GM12878 (cell line): Measurements from ENCODE around the gene TYK2. TPM values are rescaled to one million over a fixed set of nuclear protein-coding genes. Genes with fewer than 3 reads are reported as not detected.

Experiments used
- ATAC-seq: fragments of 200-7000 bp; cut with Tn5 transposase; 3 replicates; pipeline ENCODE4 v1.9.1; 2020; ENCODE audit warnings: mild to moderate bottlenecking, moderate library complexity
- BruUV-seq: library from RNA; stranded (reverse); fragments of 400-500 nt; replicated peaks from 2 replicates; lab custom pipeline; 2021; lab: Mats Ljungman, UMichigan
- CTCF ChIA-PET: fragments of 300-600 bp; sonication (Branson Sonifier 250); formaldehyde crosslinking; extraction: SDS; loops from one replicate; lab custom pipeline; 2021; ENCODE audit warnings: inconsistent platforms; lab: Yijun Ruan, JAX
- POLR2A ChIA-PET: fragments of 350-600 bp; formaldehyde crosslinking; extraction: SDS; loops from one replicate; lab custom pipeline; 2021; ENCODE audit warnings: inconsistent platforms; lab: Charles Lee
- RAD21 ChIA-PET: fragments of 300-600 bp; sonication (Branson Sonifier 250); formaldehyde crosslinking; loops from one replicate; lab custom pipeline; 2023; ENCODE audit warnings: antibody characterized with exemption; ENCODE audit not compliant: unreplicated experiment; lab: Charles Lee
- SMC1A ChIA-PET: fragments of 300-600 bp; sonication (Branson Sonifier 250); formaldehyde crosslinking; loops from one replicate; lab custom pipeline; 2023; ENCODE audit not compliant: unreplicated experiment, uncharacterized antibody; lab: Charles Lee
- DNase-seq: peaks from one replicate; pipeline ENCODE4 v3.0.0-alpha.2; 2011; ENCODE audit warnings: low read depth, low spot score
- FAIRE-seq: peaks from 3 replicates; lab custom pipeline; 2011; peaks lifted over from hg19 to GRCh38; lab: Jason Lieb, UNC
- H2AFZ ChIP-seq: 2 replicates; pipeline ENCODE4 v1.6.0; 2011; ENCODE audit warnings: low read depth, low read length, control low read depth; ENCODE audit not compliant: control insufficient read depth
- H3K27ac ChIP-seq: 2 replicates; pipeline ENCODE4 v1.5.1; 2011; ENCODE audit warnings: control low read depth; ENCODE audit not compliant: control insufficient read depth, insufficient read depth
- H3K27me3 ChIP-seq, 2 experiments: replicated peaks in 1 of 2; 2 replicates each; pipeline versions ENCODE4 v1.6.0 to v1.6.1; 2011; ENCODE audit warnings: low read length in 1 of 2; ENCODE audit not compliant: control insufficient read depth in 2 of 2, insufficient read depth in 2 of 2
- H3K36me3 ChIP-seq, 2 experiments: 2 replicates each; pipeline ENCODE4 v1.5.1; 2011; ENCODE audit warnings: low read length in 1 of 2; ENCODE audit not compliant: control insufficient read depth in 2 of 2, insufficient read depth in 2 of 2
- H3K4me1 ChIP-seq: 2 replicates; pipeline ENCODE4 v1.6.1; 2011; ENCODE audit warnings: mild to moderate bottlenecking, low read length, moderate library complexity, mixed read lengths; ENCODE audit not compliant: control insufficient read depth, insufficient read depth
- H3K4me2 ChIP-seq: 2 replicates; pipeline ENCODE4 v1.6.0; 2011; ENCODE audit warnings: control low read depth; ENCODE audit not compliant: control insufficient read depth, insufficient read depth
- H3K4me3 ChIP-seq: fragments of 200-600 bp; sonication (generic); 2 replicates; pipeline ENCODE4 v1.5.1; 2016
- H3K79me2 ChIP-seq: 2 replicates; pipeline ENCODE4 v1.6.0; 2011; ENCODE audit warnings: low read length; ENCODE audit not compliant: control insufficient read depth, insufficient read depth
- H3K9ac ChIP-seq: 2 replicates; pipeline ENCODE4 v1.8.0; 2011; ENCODE audit warnings: low read length, control low read depth, mixed read lengths; ENCODE audit not compliant: control insufficient read depth, insufficient read depth
- H3K9me3 ChIP-seq: replicated peaks from 3 replicates; pipeline ENCODE4 v1.5.1; 2011; ENCODE audit warnings: mild to moderate bottlenecking, low read length; ENCODE audit not compliant: control insufficient read depth, insufficient read depth
- H4K20me1 ChIP-seq: 2 replicates; pipeline ENCODE4 v1.6.0; 2011; ENCODE audit not compliant: control insufficient read depth, insufficient read depth
- CBFB ChIP-seq: IDR thresholded peaks from 2 replicates; pipeline ENCODE4 v1.6.1; 2016; ENCODE audit warnings: antibody characterized with exemption, low read depth
- CEBPB ChIP-seq, 2 experiments: fragments of 150-350 bp in 1 of 2; IDR thresholded peaks; 2 replicates each; pipeline ENCODE4 v1.6.1; 2012 to 2014; ENCODE audit warnings: low read depth in 2 of 2, low read length in 2 of 2, borderline replicate concordance in 1 of 2, inconsistent platforms in 1 of 2
- FOXK2 ChIP-seq: fragments of 450-650 bp; IDR thresholded peaks from 2 replicates; pipeline ENCODE4 v1.6.1; 2017; ENCODE audit warnings: mild to moderate bottlenecking, moderate library complexity
- GATAD2B ChIP-seq: fragments of 450-650 bp; conservative IDR thresholded peaks from 2 replicates; pipeline ENCODE4 v1.6.1; 2017; ENCODE audit warnings: low read depth, mild to moderate bottlenecking, moderate library complexity
- IRF4 ChIP-seq: IDR thresholded peaks from 2 replicates; pipeline ENCODE4 v1.6.1; 2011; ENCODE audit warnings: low read depth, low read length
- JUND ChIP-seq: IDR thresholded peaks from 2 replicates; pipeline ENCODE4 v1.6.1; 2012; ENCODE audit warnings: low read depth, mild to moderate bottlenecking, low read length, improper control_type of control experiment, moderate library complexity
- MTA3 ChIP-seq: IDR thresholded peaks from 2 replicates; pipeline ENCODE4 v1.6.1; 2012; ENCODE audit warnings: low read length, inconsistent platforms, borderline replicate concordance
- POLR2A ChIP-seq: IDR thresholded peaks from 2 replicates; pipeline ENCODE4 v1.6.1; 2011; ENCODE audit warnings: low read depth, mild to moderate bottlenecking, low read length
- POLR2AphosphoS5 ChIP-seq: IDR thresholded peaks from 2 replicates; pipeline ENCODE4 v1.6.1; 2011; ENCODE audit warnings: mild to moderate bottlenecking, low read length, inconsistent platforms
- POU2F2 ChIP-seq: IDR thresholded peaks from 3 replicates; pipeline ENCODE4 v1.6.1; 2011; ENCODE audit warnings: low read depth, mild to moderate bottlenecking, low read length, borderline replicate concordance
- RELA ChIP-seq: fragments of 450-650 bp; IDR thresholded peaks from 2 replicates; pipeline ENCODE4 v1.8.0; 2014; ENCODE audit warnings: borderline replicate concordance; ENCODE audit not compliant: partially characterized antibody
- STAT3 ChIP-seq: IDR thresholded peaks from 2 replicates; pipeline ENCODE4 v1.6.1; 2011; ENCODE audit warnings: low read depth, low read length, improper control_type of control experiment
- TARDBP ChIP-seq: IDR thresholded peaks from 2 replicates; pipeline ENCODE4 v1.6.1; 2016; ENCODE audit warnings: borderline replicate concordance
- YY1 ChIP-seq: IDR thresholded peaks from 2 replicates; pipeline ENCODE4 v1.6.1; 2011; ENCODE audit warnings: low read depth, mild to moderate bottlenecking, low read length
- WGBS: methylation state at CpG from one replicate; pipeline ENCODE4 v1.1.6; 2016; ENCODE audit warnings: low lambda C conversion rate; ENCODE audit not compliant: insufficient replicate concordance, insufficient coverage; ENCODE audit errors: missing lambda C conversion rate; 5-methylcytosine and 5-hydroxymethylcytosine counted together
- in situ Hi-C: fragments of 300-500 bp; cut with MboI; formaldehyde crosslinking; loops from 9 replicates; pipeline ENCODE4 v1.14.3; 2018; ENCODE audit warnings: mixed read lengths
- intact Hi-C: fragments of 100-400 bp; cut with micrococcal nuclease; formaldehyde crosslinking; loops from one replicate; pipeline ENCODE4 v1.14.2; 2022; ENCODE audit not compliant: unreplicated experiment
- polyA plus RNA-seq, 11 experiments: library from polyadenylated mRNA; depleted of rRNA in 4 of 11; unstranded in 6 of 11; stranded (reverse) in 5 of 11; fragments of >200 nt; fragmentation: Nextera tagmentation in 4 of 11; fragmentation: Illumina TruSeq in 1 of 11; extraction: Ambion mirVana in 4 of 11; extraction: Trizol in 1 of 11; gene quantifications; 1 replicate in 1 of 11; 2 replicates in 10 of 11; pipeline versions ENCODE4 v1.2.1 to v1.2.3, GENCODE V29; 2011 to 2016; ENCODE audit warnings: inconsistent platforms in 2 of 11, missing spikeins in 2 of 11, low read depth in 1 of 11
- total RNA-seq, 4 experiments: library from RNA; depleted of rRNA in 3 of 4; stranded (reverse); fragments of >200 nt in 3 of 4; fragmentation: Illumina TruSeq in 1 of 4; extraction: Trizol in 1 of 4; gene quantifications; 2 replicates each; pipeline versions ENCODE4 v1.2.1 to v1.2.3, GENCODE V29; 2013 to 2021
- TF ChIP-seq, protein P1 (sequence below): fragments of 450-650 bp; IDR thresholded peaks from 2 replicates; pipeline ENCODE4 v1.6.1; 2016; ENCODE audit warnings: mild to moderate bottlenecking, moderate library complexity, borderline replicate concordance
- TF ChIP-seq, protein P2 (sequence below): fragments of 450-650 bp; IDR thresholded peaks from 2 replicates; pipeline ENCODE4 v1.6.1; 2014; ENCODE audit warnings: mild to moderate bottlenecking
- TF ChIP-seq, protein P3 (sequence below): fragments of 450-650 bp; IDR thresholded peaks from 2 replicates; pipeline ENCODE4 v1.6.1; 2017; ENCODE audit warnings: mild to moderate bottlenecking, moderate library complexity

TYK2 gene
- total and polyA plus RNA-seq, 10 of the 15 experiments (the other 5 are each of a cell fraction or from before 2014, with no cell fraction given) = 36.4 to 364 (median 179) TPM

DNA sequence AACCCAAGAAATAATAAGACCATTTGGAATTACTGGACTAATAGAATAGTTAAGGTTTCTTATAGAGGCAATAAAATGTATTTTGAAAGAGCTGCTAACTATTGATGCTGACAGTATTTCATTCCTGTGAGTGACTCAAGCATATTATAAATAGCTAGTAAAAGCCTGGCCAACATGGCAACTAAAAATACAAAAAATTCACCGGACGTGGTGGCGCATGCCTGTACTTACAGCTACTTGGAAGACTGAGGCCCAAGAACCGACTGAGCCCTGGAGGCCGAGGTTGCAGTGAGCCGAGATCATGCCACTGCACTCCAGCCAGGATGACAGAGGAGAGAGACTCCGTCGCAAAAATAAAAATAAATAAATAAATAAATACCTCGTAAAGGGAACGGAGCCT, 35.6 kb downstream of the TYK2 start:
- SMC1A ChIA-PET = interaction anchor here (0.8 to 1.8 kb wide), 3 partner anchors 46 to 74 kb away, joined by 3 read pairs; partner anchors contain the start of gene ICAM1
- no peak overlapping the region for H3K27ac ChIP-seq
- no peaks in the 10 kb centered on the region for H4K20me1 ChIP-seq
- TF ChIP-seq CBFB (no peak), RELA (no peak), POU2F2 (no peak), IRF4 (no peak), YY1 (no peak), GATAD2B (no peak), FOXK2 (no peak), CEBPB (IDR thresholded peaks at IDR 0.05; ENCODE audit: borderline replicate concordance in 1 of 2, low read depth in 2 of 2, low read length in 2 of 2) (no peak), POLR2A (no peak), POLR2AphosphoS5 (no peak), STAT3 (no peak), JUND (no peak), MTA3 (no peak), TARDBP (no peak)
- TF ChIP-seq, protein P1, sequence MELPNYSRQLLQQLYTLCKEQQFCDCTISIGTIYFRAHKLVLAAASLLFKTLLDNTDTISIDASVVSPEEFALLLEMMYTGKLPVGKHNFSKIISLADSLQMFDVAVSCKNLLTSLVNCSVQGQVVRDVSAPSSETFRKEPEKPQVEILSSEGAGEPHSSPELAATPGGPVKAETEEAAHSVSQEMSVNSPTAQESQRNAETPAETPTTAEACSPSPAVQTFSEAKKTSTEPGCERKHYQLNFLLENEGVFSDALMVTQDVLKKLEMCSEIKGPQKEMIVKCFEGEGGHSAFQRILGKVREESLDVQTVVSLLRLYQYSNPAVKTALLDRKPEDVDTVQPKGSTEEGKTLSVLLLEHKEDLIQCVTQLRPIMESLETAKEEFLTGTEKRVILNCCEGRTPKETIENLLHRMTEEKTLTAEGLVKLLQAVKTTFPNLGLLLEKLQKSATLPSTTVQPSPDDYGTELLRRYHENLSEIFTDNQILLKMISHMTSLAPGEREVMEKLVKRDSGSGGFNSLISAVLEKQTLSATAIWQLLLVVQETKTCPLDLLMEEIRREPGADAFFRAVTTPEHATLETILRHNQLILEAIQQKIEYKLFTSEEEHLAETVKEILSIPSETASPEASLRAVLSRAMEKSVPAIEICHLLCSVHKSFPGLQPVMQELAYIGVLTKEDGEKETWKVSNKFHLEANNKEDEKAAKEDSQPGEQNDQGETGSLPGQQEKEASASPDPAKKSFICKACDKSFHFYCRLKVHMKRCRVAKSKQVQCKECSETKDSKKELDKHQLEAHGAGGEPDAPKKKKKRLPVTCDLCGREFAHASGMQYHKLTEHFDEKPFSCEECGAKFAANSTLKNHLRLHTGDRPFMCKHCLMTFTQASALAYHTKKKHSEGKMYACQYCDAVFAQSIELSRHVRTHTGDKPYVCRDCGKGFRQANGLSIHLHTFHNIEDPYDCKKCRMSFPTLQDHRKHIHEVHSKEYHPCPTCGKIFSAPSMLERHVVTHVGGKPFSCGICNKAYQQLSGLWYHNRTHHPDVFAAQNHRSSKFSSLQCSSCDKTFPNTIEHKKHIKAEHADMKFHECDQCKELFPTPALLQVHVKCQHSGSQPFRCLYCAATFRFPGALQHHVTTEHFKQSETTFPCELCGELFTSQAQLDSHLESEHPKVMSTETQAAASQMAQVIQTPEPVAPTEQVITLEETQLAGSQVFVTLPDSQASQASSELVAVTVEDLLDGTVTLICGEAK = no peak
- TF ChIP-seq, protein P2, sequence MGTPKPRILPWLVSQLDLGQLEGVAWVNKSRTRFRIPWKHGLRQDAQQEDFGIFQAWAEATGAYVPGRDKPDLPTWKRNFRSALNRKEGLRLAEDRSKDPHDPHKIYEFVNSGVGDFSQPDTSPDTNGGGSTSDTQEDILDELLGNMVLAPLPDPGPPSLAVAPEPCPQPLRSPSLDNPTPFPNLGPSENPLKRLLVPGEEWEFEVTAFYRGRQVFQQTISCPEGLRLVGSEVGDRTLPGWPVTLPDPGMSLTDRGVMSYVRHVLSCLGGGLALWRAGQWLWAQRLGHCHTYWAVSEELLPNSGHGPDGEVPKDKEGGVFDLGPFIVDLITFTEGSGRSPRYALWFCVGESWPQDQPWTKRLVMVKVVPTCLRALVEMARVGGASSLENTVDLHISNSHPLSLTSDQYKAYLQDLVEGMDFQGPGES = no peak
- TF ChIP-seq, protein P3, sequence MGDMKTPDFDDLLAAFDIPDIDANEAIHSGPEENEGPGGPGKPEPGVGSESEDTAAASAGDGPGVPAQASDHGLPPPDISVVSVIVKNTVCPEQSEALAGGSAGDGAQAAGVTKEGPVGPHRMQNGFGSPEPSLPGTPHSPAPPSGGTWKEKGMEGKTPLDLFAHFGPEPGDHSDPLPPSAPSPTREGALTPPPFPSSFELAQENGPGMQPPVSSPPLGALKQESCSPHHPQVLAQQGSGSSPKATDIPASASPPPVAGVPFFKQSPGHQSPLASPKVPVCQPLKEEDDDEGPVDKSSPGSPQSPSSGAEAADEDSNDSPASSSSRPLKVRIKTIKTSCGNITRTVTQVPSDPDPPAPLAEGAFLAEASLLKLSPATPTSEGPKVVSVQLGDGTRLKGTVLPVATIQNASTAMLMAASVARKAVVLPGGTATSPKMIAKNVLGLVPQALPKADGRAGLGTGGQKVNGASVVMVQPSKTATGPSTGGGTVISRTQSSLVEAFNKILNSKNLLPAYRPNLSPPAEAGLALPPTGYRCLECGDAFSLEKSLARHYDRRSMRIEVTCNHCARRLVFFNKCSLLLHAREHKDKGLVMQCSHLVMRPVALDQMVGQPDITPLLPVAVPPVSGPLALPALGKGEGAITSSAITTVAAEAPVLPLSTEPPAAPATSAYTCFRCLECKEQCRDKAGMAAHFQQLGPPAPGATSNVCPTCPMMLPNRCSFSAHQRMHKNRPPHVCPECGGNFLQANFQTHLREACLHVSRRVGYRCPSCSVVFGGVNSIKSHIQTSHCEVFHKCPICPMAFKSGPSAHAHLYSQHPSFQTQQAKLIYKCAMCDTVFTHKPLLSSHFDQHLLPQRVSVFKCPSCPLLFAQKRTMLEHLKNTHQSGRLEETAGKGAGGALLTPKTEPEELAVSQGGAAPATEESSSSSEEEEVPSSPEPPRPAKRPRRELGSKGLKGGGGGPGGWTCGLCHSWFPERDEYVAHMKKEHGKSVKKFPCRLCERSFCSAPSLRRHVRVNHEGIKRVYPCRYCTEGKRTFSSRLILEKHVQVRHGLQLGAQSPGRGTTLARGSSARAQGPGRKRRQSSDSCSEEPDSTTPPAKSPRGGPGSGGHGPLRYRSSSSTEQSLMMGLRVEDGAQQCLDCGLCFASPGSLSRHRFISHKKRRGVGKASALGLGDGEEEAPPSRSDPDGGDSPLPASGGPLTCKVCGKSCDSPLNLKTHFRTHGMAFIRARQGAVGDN = no peak
- no peak for FAIRE-seq
- in situ Hi-C loops = no loop called here
- WGBS = 95% methylated on average over 10 of the region's 10 CpGs
- no peaks in the 10 kb centered on the region for H3K9me3 ChIP-seq
- no peak for ATAC-seq
- intact Hi-C loops = no loop called here
- H3K4me1 ChIP-seq = peaks cover 3% of the 10 kb centered on the region
- H3K27me3 ChIP-seq = no peaks in the 10 kb centered on the region
- H3K4me2 ChIP-seq = no peak overlapping the region
- POLR2A ChIA-PET = interaction anchor here (0.6 to 1.2 kb wide), 5 partner anchors 10 to 509 kb away, joined by 3 read pairs; partner anchors contain the start of genes RAVER1 and TYK2
- BruUV-seq = no TSS peak
- CTCF ChIA-PET = interaction anchor here (1.1 kb wide), 1 partner anchor 44 kb away, joined by 3 read pairs; no protein-coding TSS in a partner anchor
- H3K79me2 ChIP-seq = no peaks in the 10 kb centered on the region
- H3K4me3 ChIP-seq = no peak overlapping the region
- no peaks in the 10 kb centered on the region; a peak in 2 of 4 replicates for H3K36me3 ChIP-seq
- no peak overlapping the region for H2AFZ ChIP-seq
- RAD21 ChIA-PET = interaction anchor here (0.7 to 1.8 kb wide), 2 partner anchors 32 to 55 kb away, joined by 3 read pairs; partner anchors contain the start of gene ICAM5
- no peak overlapping the region for H3K9ac ChIP-seq
- no peak for DNase-seq
